Measurements from ENCODE around the gene GJC2. TPM values are rescaled to one million over a fixed set of nuclear protein-coding genes. Genes with fewer than 3 reads are reported as not detected.

Gene GJC2
- total RNA-seq, 1 donor from 2014 or later = 2.5 TPM

DNA sequence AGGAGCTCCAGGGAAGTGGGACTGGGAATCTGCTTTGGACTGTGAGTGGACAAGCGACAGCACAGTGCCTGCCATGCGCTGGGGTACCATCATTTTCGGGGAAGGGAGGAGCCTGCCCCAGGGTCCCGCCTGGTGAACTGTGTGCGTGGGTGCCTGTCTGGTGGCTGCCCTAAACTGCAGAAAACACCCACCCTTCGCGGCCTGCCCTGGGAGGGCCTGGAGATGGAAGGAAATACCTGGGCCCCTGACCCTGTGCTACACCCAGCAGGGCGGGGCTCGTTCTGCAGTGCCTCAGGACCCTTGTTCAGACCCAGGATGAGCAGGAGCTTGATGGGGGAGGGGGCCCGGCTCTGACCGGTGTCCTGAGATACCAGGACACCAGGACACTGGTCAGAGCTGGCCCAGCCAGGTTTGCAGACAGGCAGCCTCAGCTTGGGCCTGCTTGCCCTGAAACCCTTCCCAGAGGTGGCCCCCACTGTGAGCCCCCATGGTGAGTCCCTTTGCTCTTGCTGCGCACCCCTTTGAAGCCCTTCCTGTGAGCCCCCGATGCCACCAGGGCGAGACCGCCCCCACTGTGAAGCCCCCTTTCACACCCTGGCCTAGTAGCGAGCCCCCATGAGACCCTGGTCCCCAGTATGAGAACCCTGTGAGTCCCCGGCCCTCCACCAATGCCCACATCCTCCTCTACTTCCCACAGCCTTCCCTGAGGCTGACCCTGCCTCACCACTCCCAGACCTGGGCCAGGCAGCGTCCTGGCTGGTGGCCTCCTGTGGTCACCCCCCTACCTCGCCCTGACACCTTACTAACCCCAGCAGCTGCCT, 2.6 kb downstream of the GJC2 start:
- H3K4me1 Mint-ChIP-seq = peaks cover 7% of the 10 kb centered on the region
- H3K36me3 Mint-ChIP-seq = no peaks in the 10 kb centered on the region
- no peaks in the 10 kb centered on the region for H3K27me3 Mint-ChIP-seq (ENCODE audit: low read depth)
- TF ChIP-seq, protein P1, sequence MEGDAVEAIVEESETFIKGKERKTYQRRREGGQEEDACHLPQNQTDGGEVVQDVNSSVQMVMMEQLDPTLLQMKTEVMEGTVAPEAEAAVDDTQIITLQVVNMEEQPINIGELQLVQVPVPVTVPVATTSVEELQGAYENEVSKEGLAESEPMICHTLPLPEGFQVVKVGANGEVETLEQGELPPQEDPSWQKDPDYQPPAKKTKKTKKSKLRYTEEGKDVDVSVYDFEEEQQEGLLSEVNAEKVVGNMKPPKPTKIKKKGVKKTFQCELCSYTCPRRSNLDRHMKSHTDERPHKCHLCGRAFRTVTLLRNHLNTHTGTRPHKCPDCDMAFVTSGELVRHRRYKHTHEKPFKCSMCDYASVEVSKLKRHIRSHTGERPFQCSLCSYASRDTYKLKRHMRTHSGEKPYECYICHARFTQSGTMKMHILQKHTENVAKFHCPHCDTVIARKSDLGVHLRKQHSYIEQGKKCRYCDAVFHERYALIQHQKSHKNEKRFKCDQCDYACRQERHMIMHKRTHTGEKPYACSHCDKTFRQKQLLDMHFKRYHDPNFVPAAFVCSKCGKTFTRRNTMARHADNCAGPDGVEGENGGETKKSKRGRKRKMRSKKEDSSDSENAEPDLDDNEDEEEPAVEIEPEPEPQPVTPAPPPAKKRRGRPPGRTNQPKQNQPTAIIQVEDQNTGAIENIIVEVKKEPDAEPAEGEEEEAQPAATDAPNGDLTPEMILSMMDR (IDR thresholded peaks at IDR 0.05; ENCODE audit: unreplicated experiment) = no peak
- H3K4me3 Mint-ChIP-seq = no peak overlapping the region
- no peak for DNase-seq (ENCODE audit: low spot score in 2 of 2, unreplicated experiment in 2 of 2)
- no peaks in the 10 kb centered on the region for H3K9me3 Mint-ChIP-seq
- H3K27ac Mint-ChIP-seq = peak overlapping the region; percentile 30

- TF ChIP-seq, protein P1 (IDR thresholded peaks at IDR 0.05; ENCODE audit: unreplicated experiment) = no peak
- H3K9me3 Mint-ChIP-seq = no peaks in the 10 kb centered on the region
- H3K27ac Mint-ChIP-seq = peak overlapping the region; percentile 11
- H3K4me3 Mint-ChIP-seq = no peak overlapping the region
- DNase-seq (ENCODE audit: low spot score in 2 of 2, unreplicated experiment in 2 of 2) = no peak
- no peaks in the 10 kb centered on the region for H3K27me3 Mint-ChIP-seq (ENCODE audit: low read depth)
- peaks cover 7% of the 10 kb centered on the region for H3K4me1 Mint-ChIP-seq
- no peaks in the 10 kb centered on the region for H3K36me3 Mint-ChIP-seq
Observed at GRCh38 chr1:228152918-228153258, 3.2 kb downstream of the GJC2 start.

- no peaks in the 10 kb centered on the region for H3K36me3 Mint-ChIP-seq
- peak overlapping the region; percentile 64 for H3K27ac Mint-ChIP-seq
- H3K27me3 Mint-ChIP-seq (ENCODE audit: low read depth) = no peaks in the 10 kb centered on the region
- H3K4me1 Mint-ChIP-seq = peaks cover 7% of the 10 kb centered on the region
- no peak for DNase-seq (ENCODE audit: low spot score in 2 of 2, unreplicated experiment in 2 of 2)
- no peak overlapping the region for H3K4me3 Mint-ChIP-seq
- H3K9me3 Mint-ChIP-seq = no peaks in the 10 kb centered on the region
- TF ChIP-seq, protein P1 (IDR thresholded peaks at IDR 0.05; ENCODE audit: unreplicated experiment) = no peak
Observed at GRCh38 chr1:228154021-228154669, 4.4 kb downstream of the GJC2 start.

- Mint-ChIP-seq H3K4me1 (peaks cover 4% of the 10 kb centered on the region), H3K4me3 (no peak overlapping the region), H3K27me3 (ENCODE audit: low read depth) (no peaks in the 10 kb centered on the region), H3K27ac (peak overlapping the region; percentile 64), H3K9me3 (no peaks in the 10 kb centered on the region), H3K36me3 (no peaks in the 10 kb centered on the region)
- TF ChIP-seq, protein P1 (IDR thresholded peaks at IDR 0.05; ENCODE audit: unreplicated experiment) = no peak
- DNase-seq (ENCODE audit: low spot score in 2 of 2, unreplicated experiment in 2 of 2) = no peak
Observed at GRCh38 chr1:228154670-228155571, 5.2 kb downstream of the GJC2 start.

DNA sequence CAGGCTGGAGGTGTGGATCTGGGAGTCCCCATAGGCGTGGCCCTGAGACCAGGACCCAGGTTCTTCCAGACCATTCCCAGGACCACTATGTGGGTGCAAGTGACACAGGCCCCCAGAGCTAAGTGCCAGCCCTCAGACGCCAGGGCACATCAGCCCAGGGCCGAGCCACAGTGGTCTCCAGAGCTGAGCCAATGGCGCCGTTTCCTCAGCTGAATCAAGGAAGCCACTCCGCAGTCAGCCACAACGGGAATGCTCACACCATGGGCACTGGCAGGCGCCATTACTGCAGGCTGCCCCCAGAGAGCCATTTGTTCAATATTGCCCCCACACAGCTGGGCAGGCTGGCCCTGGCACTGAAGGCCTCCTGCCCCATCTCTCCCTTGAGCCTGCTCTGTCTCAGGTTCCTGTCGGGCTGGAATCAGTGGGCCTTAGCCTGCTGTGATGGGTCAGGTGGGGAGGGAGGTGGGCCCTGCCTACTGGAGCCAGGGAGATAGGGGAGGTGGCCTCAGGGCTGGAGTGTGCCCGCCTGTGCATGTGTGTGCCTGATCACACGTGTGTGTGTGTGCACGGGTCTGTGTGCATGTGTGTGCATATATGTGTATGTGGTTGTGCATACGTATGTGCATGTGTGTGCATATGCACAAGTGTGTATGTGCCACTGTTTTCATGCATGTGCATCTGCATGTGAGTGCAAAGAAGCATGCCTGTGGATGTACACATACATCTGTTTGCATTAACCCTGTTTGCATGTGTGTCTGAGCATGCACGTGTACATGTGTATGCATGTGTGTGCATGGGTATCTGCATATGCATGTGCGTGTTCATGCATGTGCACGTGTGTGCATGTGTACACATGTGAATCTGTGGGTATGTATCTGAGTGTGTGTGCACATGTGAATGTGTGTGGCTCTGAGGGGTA, 6.1 kb downstream of the GJC2 start:
- no peaks in the 10 kb centered on the region for H3K9me3 Mint-ChIP-seq
- no peaks in the 10 kb centered on the region for H3K27me3 Mint-ChIP-seq (ENCODE audit: low read depth)
- DNase-seq (ENCODE audit: low spot score in 2 of 2, unreplicated experiment in 2 of 2) = no peak
- H3K27ac Mint-ChIP-seq = no peak overlapping the region
- H3K36me3 Mint-ChIP-seq = no peaks in the 10 kb centered on the region
- H3K4me1 Mint-ChIP-seq = peaks cover 4% of the 10 kb centered on the region
- H3K4me3 Mint-ChIP-seq = no peak overlapping the region
- TF ChIP-seq, protein P1 (IDR thresholded peaks at IDR 0.05; ENCODE audit: unreplicated experiment) = no peak
